Heart left ventricle (tissue), 16 donors: ENCODE data around the gene RASGEF1C. TPM values are rescaled to one million over a fixed set of nuclear protein-coding genes. Genes with fewer than 3 reads are reported as not detected.

Experiments
- ATAC-seq, 4 donors: fragments of 200-7000 bp; cut with Tn5 transposase; one replicate each; pipeline ENCODE4 v1.9.1; 2020 to 2022; ENCODE audit warnings: moderate library complexity in 4 of 4, mild to moderate bottlenecking in 3 of 4, moderate number of reproducible peaks in 1 of 4
- DNase-seq, 5 donors: peaks; one replicate each; pipeline ENCODE4 v3.0.0-alpha.2; 2020
- H3K27ac ChIP-seq, 12 donors: fragments of 200-600 bp; sonication (generic) in 4 of 12; one replicate each; pipeline versions ENCODE4 v1.5.0 to v1.8.0; 2016 to 2022; ENCODE audit warnings: mild to moderate bottlenecking in 2 of 12
- H3K27me3 ChIP-seq, 9 donors: fragments of 200-600 bp; sonication (generic) in 2 of 9; one replicate each; pipeline versions ENCODE4 v1.5.1 to v1.8.0; 2016 to 2022; ENCODE audit warnings: mild to moderate bottlenecking in 3 of 9
- H3K36me3 ChIP-seq, 9 donors: fragments of 200-600 bp; sonication (generic) in 2 of 9; one replicate each; pipeline versions ENCODE4 v1.5.0 to v1.8.0; 2018 to 2022; ENCODE audit warnings: mild to moderate bottlenecking in 2 of 9
- H3K4me1 ChIP-seq, 12 donors: fragments of 200-600 bp; sonication (generic) in 4 of 12; one replicate each; pipeline versions ENCODE4 v1.5.0 to v1.8.0; 2016 to 2022; ENCODE audit warnings: mild to moderate bottlenecking in 3 of 12
- H3K4me3 ChIP-seq, 12 donors: fragments of 200-600 bp; sonication (generic) in 4 of 12; one replicate each; pipeline versions ENCODE4 v1.5.0 to v1.8.0; 2017 to 2022; ENCODE audit warnings: mild to moderate bottlenecking in 9 of 12, moderate library complexity in 4 of 12
- H3K9me3 ChIP-seq, 12 donors: fragments of 200-600 bp; sonication (generic) in 4 of 12; one replicate each; pipeline versions ENCODE4 v1.5.0 to v1.8.0; 2016 to 2022; ENCODE audit warnings: mild to moderate bottlenecking in 1 of 12
- POLR2A ChIP-seq, 2 donors: fragments of 450-650 bp; IDR thresholded peaks; one replicate each; pipeline ENCODE4 v1.6.1; 2017; ENCODE audit warnings: antibody characterized with exemption in 2 of 2, mild to moderate bottlenecking in 2 of 2, moderate library complexity in 2 of 2
- WGBS, 4 donors: extraction: QIAGEN DNeasy Blood & Tissue Kit in 2 of 4; methylation state at CpG; one replicate each; pipeline versions ENCODE4 v1.1.5 to v1.1.7; 2013 to 2018; 5-methylcytosine and 5-hydroxymethylcytosine counted together
- intact Hi-C, 10 donors: fragments of 100-400 bp; cut with DNase I; formaldehyde crosslinking; loops; one replicate each; pipeline versions ENCODE4 v1.11.1 to v1.14.2; 2022
- polyA plus RNA-seq, 2 donors: library from polyadenylated mRNA; stranded (reverse); fragments of 200-250 nt; gene quantifications; one replicate each; pipeline ENCODE4 v1.2.3, GENCODE V29; 2013
- total RNA-seq, 9 donors: library from RNA; depleted of rRNA in 2 of 9; stranded (reverse); fragments of >200 nt in 2 of 9; fragmentation: NEBNext Ultra II Directional in 3 of 9; extraction: Animal tissue kit (Norgen Biotek cat#: 25700) in 3 of 9; gene quantifications; one replicate each; pipeline versions ENCODE4 v1.1.0 to v1.2.4, GENCODE V29; 2016 to 2023
- TF ChIP-seq, protein P1 (sequence below), 12 donors: fragments of 200-600 bp; sonication (generic) in 4 of 12; IDR thresholded peaks; one replicate each; pipeline versions ENCODE4 v1.5.0 to v1.8.0; 2018 to 2022; ENCODE audit warnings: antibody characterized with exemption in 12 of 12, mild to moderate bottlenecking in 5 of 12
- donor health status: ischemic (EF 13 %, LVEDD 7.1; RV severe dilation, severe dysfunction).
- donor health status: healthy with polysubstance abuse.
- donor health status: DM: no; HTN: yes; CAD: no.
- donor health status: DM: no; HTN: no; CAD: no.
- donor health status: ischemic (EF 25% LVEDD 6.9; RV normal size, moderate dysfunction).
- donor health status: ischemic (EF 25% LVEDD 5.7; RV mildly dilated, moderate dysfunction).
- donor health status: healthy.
- donor health status: DM: yes; HTN: yes; CAD: no.
- donor health status: ischemic (EF 35%, LVEDD 5.7; RV mildly dilated, moderate dysfunction).
- donor health status: nonischemic (EF 11% LVEDD 7.7; RV severe dilation, severe dysfunction).
- donor health status: DM: yes; HTN: yes; CAD: no.
- donor health status: PGD.
- donor health status: ischemic (EF 29% LVEDD 5.4; RV normal size, mild dysfunction).
- donor health status: nonischemic (EF 23%, LVEDD 6.1; RV moderate dilation, normal function).

RASGEF1C gene
- total and polyA plus RNA-seq, 11 donors = 0.14 to 0.75 (median 0.19) TPM; not detected in 4

DNA sequence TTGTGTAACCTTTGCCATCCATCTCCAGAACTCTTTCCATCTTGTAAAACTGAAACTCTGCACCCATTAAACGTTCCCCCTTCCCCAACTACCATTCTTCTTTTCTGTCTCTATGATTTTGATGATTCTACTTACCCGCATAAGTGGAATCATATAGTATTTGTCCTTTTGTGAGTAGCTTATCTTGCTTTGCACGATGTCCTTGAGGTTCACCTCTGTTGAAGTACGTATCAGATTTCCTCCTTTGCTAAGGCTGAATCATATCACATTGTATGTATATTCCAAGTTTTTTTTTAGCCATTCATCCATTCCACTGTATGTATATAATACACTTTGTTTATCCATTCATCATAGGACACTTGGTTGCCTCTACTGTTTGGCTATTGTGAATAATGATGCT, 134.5 kb downstream of the RASGEF1C start:
- peaks cover 0 to 19% (median 13%) of the 10 kb centered on the region in 12 donors for H3K4me1 ChIP-seq
- intact Hi-C loops = loop anchor here in 3 of 10 donors (5.0 to 10.0 kb wide), 3 partner anchors 70 to 170 kb away; partner anchors contain the start of gene TBC1D9B (in 2 of the 3)
- no peak overlapping the region for H3K27ac ChIP-seq
- WGBS, 4 donors = 68 to 75% (median 71%) methylated on average over 4 of the region's 4 CpGs
- H3K9me3 ChIP-seq = peaks cover 0 to 6% (median 0%) of the 10 kb centered on the region in 12 donors
- TF ChIP-seq POLR2A (IDR thresholded peaks at IDR 0.05) = no peak
- TF ChIP-seq, protein P1, sequence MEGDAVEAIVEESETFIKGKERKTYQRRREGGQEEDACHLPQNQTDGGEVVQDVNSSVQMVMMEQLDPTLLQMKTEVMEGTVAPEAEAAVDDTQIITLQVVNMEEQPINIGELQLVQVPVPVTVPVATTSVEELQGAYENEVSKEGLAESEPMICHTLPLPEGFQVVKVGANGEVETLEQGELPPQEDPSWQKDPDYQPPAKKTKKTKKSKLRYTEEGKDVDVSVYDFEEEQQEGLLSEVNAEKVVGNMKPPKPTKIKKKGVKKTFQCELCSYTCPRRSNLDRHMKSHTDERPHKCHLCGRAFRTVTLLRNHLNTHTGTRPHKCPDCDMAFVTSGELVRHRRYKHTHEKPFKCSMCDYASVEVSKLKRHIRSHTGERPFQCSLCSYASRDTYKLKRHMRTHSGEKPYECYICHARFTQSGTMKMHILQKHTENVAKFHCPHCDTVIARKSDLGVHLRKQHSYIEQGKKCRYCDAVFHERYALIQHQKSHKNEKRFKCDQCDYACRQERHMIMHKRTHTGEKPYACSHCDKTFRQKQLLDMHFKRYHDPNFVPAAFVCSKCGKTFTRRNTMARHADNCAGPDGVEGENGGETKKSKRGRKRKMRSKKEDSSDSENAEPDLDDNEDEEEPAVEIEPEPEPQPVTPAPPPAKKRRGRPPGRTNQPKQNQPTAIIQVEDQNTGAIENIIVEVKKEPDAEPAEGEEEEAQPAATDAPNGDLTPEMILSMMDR (IDR thresholded peaks at IDR 0.05) = no peak
- H3K36me3 ChIP-seq = no peaks in the 10 kb centered on the region
- peaks cover 0 to 4% (median 0%) of the 10 kb centered on the region in 9 donors for H3K27me3 ChIP-seq
- no peak for DNase-seq
- no peak for ATAC-seq
- H3K4me3 ChIP-seq = no peak overlapping the region

DNA sequence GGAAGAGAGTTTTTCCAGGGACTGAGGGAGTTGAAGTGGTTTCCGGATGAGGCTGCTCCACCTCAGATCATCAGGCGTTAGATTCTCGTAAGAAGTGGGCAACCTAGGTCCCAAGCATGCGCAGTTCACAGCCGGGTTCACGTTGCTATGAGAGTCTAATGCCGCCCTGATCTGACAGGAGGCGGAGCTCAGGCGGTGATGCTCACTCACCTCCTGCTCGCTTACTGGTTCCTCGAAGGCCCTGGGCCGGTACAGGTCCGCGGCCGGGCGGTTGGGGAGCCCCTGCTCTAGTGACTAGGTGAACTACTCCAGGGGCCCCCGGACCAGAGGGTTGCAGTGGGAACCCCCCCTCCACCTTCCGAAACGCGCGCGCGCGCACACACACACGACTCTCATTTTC, 136.5 kb downstream of the RASGEF1C start:
- TF ChIP-seq POLR2A (IDR thresholded peaks at IDR 0.05) = no peak
- TF ChIP-seq, protein P1 (IDR thresholded peaks at IDR 0.05) = no peak
- ATAC-seq = no peak
- H3K36me3 ChIP-seq = no peaks in the 10 kb centered on the region
- intact Hi-C loops = loop anchor here in 3 of 10 donors (5.0 to 10.0 kb wide), 3 partner anchors 68 to 168 kb away; partner anchors contain the start of gene TBC1D9B (in 2 of the 3)
- peak in 1 of 5 donors; percentile 21 for DNase-seq
- 75 to 81% (median 77%) methylated on average over 21 to 25 of the region's 25 CpGs for WGBS, 4 donors
- no peaks in the 10 kb centered on the region for H3K27me3 ChIP-seq
- peaks cover 0 to 6% (median 0%) of the 10 kb centered on the region in 12 donors for H3K9me3 ChIP-seq
- H3K4me1 ChIP-seq = peaks cover 0 to 36% (median 15%) of the 10 kb centered on the region in 12 donors
- peak overlapping the region in 10 of 12 donors; percentile 91 to 100 (median 98) for H3K27ac ChIP-seq
- H3K4me3 ChIP-seq = peak overlapping the region in 7 of 12 donors; percentile 75 to 99 (median 85)

DNA sequence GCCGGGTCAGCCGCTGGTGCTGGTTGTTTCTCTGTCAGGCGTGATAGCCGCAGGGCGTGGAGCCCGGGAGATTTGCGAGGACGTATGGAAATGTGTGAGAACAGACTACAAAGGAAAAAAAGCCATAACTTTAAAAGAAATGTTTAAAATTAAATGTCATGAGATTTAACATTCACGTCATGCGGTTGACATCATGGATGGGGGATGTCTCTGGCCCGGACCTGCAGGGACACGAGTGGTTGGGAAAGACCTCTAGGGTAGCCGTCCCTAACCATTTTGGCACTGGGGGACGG, 136.8 kb downstream of the RASGEF1C start:
- intact Hi-C loops = loop anchor here in 3 of 10 donors (5.0 to 10.0 kb wide), 3 partner anchors 67 to 167 kb away; partner anchors contain the start of gene TBC1D9B (in 2 of the 3)
- Histone ChIP-seq H3K27me3 (no peaks in the 10 kb centered on the region), H3K4me1 (peaks cover 0 to 38% (median 15%) of the 10 kb centered on the region in 12 donors), H3K4me3 (peak overlapping the region in 11 of 12 donors; percentile 75 to 99 (median 90)), H3K9me3 (peaks cover 0 to 6% (median 0%) of the 10 kb centered on the region in 12 donors), H3K27ac (peak overlapping the region in 11 of 12 donors; percentile 91 to 100 (median 98)), H3K36me3 (no peaks in the 10 kb centered on the region)
- TF ChIP-seq POLR2A (IDR thresholded peaks at IDR 0.05) = no peak
- TF ChIP-seq, protein P1 (IDR thresholded peaks at IDR 0.05) = no peak
- DNase-seq = no peak
- no peak for ATAC-seq
- 13 to 17% (median 15%) methylated on average over 14 of the region's 14 CpGs for WGBS, 4 donors

DNA sequence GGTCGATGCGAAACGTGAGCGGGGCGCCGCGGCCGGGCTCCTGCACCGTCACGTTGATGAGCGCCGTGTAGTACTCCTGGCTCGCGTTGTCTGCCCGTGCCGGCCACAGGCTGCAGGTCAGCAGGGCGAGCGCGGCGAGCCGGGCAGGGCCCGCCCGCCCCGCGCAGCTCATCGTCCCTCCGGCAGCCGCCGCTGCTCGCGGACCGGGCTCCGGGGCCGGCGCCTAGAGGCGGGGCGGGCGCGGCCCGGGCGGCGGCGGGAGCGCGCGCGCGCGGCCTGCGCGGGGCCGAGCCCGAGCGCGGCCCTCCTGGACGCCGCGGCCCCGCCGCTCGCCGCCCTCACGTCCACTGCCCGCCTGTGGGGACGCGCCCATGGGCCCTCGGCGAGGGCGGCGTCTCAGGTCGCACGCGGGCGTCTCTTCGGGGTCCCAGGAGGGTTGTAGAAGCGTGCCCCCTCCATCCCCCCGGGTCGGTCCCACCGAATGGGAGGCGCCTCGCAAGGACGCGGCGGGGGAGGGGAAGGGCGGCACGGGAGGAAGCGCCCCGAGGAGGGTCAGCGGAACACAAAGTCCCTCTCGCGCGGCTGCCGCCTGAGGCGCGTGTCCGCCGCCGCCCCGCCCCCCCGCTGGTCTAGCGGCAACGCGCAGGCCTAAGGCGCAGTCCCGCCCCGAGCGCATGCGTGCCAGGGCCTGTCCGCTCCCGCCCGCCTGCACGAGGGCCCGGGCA, 137.3 kb downstream of the RASGEF1C start, which contains the start of gene RNF130:
Gene RNF130 (minus strand): TSS at position 229 of the 725 bp plus-strand sequence. CDS start 57 bp downstream, at position 172.
- Histone ChIP-seq H3K27me3 (no peaks in the 10 kb centered on the region), H3K4me3 (peak within 1 kb of the TSS; percentile 75 to 99 (median 90)), H3K27ac (peak within 1 kb of the TSS; percentile 91 to 100 (median 98)), H3K9me3 (peaks cover 0 to 6% (median 0%) of the 10 kb centered on the region in 12 donors), H3K36me3 (no peaks in the 10 kb centered on the region), H3K4me1 (peaks cover 0 to 38% (median 15%) of the 10 kb centered on the region in 12 donors)
- peak; percentile 89 to 98 (median 96) for ATAC-seq
- peak; percentile 95 to 98 (median 96) for DNase-seq
- intact Hi-C loops = loop anchor here in 3 of 10 donors (1.0 to 10.0 kb wide), 4 partner anchors 63 to 167 kb away; partner anchors contain the start of gene TBC1D9B (in 2 of the 3)
- TF ChIP-seq POLR2A (IDR thresholded peaks at IDR 0.05) = peak in 1 of 2 donors; percentile 57
- TF ChIP-seq, protein P1 (IDR thresholded peaks at IDR 0.05) = peak in 1 of 12 donors; percentile 19
- WGBS, 4 donors = 0 to 1% (median 1%) methylated on average over 50 to 113 of the region's 113 CpGs
